GM12872 (cell line): ENCODE measurements around the gene LGALS7B.

ENCODE experiments used
- TF ChIP-seq, protein P1 (sequence below): IDR thresholded peaks from 3 replicates; pipeline ENCODE4 v1.5.1; 2011; ENCODE audit warnings: low read depth, mild to moderate bottlenecking, low read length, moderate library complexity; ENCODE audit not compliant: insufficient read depth

LGALS7B gene

DNA sequence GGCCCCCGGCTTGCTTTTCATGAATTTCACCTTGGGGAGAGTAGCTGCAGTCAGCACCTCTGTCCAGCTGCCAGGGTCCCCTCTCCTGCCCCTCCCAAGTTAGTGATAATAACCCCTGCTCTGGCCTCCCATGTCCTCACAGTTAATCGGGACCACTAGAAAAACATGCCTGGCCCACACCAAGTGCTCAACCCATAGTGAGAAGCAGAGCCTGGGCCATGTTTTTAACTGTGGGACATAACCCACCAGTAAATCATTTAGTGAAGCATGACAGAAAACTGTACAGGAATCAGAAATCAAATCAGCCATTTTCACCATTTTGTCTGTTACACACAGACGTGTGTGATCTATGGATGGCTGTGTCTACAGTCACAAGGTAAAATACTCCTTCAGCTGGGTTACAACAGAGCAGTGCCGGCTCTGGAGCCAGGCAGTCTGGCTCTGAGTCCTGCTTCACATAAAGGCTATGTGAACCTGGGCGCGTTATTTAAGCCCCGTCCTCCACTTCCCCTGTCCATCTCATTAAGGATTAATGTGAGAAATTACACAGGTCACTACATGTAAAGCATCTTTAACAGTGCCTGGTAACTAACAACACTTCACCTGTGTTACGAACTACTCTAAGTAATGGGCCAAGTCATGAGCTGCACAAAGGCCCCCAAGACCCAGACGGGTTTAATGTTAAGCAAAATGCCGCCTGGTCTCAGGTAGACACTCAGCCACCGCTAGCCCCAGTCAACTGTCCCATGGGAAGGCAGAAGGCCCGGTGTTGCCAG is 50.2 kb downstream of the LGALS7B start:
- TF ChIP-seq, protein P1, sequence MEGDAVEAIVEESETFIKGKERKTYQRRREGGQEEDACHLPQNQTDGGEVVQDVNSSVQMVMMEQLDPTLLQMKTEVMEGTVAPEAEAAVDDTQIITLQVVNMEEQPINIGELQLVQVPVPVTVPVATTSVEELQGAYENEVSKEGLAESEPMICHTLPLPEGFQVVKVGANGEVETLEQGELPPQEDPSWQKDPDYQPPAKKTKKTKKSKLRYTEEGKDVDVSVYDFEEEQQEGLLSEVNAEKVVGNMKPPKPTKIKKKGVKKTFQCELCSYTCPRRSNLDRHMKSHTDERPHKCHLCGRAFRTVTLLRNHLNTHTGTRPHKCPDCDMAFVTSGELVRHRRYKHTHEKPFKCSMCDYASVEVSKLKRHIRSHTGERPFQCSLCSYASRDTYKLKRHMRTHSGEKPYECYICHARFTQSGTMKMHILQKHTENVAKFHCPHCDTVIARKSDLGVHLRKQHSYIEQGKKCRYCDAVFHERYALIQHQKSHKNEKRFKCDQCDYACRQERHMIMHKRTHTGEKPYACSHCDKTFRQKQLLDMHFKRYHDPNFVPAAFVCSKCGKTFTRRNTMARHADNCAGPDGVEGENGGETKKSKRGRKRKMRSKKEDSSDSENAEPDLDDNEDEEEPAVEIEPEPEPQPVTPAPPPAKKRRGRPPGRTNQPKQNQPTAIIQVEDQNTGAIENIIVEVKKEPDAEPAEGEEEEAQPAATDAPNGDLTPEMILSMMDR, result no peak

DNA sequence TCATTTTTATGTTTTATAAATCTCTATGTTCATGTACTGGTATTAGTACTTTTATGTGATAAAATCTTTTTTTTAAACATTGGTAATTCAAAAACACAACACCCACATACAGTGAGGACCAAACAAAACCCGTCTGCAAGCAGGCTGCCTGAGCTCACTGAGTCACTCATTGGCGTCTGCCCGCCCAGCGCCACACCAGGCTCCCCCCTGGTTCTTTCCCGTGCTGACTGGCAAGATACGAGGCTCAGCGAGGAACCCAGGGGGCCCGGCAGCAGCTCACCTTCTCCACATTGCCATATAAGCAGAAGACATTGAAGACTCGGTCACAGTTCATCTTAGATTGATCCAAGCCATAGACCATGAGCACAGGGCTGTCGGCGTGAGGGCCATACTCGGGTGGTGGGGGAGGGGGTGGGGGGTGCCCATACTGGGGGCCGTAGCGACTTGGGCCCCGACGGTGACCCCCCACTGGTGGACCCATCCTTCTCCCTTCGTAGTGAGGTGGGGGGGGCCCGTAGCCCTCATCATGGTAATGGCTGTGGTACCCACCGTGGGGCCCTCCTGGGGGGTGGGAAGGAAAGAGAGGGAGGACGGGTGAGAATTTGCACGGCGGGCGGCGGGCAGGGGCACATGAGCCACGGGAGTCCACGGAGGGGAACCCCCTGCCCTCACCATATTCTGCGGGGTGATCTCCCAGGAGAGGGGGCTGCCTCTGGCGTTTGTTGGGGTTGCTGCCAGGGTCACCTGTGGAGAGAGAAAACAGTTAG is 51.0 kb downstream of the LGALS7B start:
- TF ChIP-seq, protein P1, result no peak

DNA sequence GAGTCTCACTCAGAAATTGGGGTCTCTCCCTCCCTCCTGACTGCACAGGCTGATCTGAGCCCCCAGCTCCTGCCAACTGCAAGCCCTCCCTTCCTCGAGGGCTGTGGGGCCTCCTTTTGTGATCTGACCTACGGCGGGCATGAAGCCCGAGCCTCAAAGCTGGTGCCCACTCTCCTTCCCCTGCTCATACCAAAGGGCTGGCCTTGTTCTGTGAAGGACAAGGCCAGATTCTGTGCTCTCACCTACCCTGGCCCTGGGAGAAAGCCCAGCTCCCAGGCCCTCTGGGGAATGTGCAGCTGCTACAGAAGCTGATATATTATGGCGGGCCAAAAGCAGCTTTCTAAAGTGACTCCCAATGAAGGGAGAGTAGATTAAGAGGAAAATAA is 51.6 kb downstream of the LGALS7B start:
- TF ChIP-seq, protein P1, result no peak
